Activated T-cell treated with anti-CD3 and anti-CD28 coated beads for 24 hours (primary cell): ENCODE data around the gene BTLA.
"Not testable (repeated sequence)": the region's sequence is repeated elsewhere in the genome, so short reads cannot be mapped to it uniquely, and the experiment has no call there.

Experiments
- DNase-seq: peaks from one replicate; pipeline ENCODE4 v3.0.0-alpha.2; 2020; ENCODE audit warnings: low read depth

BTLA gene

DNA sequence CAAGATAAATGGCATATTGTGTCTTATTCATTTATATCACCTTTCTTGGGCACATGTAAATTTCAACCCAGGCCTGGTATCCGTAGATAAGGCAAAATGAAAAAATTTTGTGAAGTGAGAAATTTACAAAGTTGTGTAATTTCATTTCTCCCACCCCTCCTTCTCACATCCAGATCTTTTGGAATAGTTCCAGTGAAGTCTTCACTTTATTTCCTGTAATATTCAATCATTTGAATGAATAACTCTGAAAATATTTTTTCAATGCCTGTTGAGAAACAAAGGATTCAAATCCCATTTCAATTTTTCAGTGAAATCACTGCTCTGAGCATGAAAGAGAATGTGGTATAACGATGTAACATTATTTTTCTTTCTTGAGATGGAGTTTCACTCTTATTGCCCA, 53.4 kb downstream of the BTLA start:
- no peak for DNase-seq

DNA sequence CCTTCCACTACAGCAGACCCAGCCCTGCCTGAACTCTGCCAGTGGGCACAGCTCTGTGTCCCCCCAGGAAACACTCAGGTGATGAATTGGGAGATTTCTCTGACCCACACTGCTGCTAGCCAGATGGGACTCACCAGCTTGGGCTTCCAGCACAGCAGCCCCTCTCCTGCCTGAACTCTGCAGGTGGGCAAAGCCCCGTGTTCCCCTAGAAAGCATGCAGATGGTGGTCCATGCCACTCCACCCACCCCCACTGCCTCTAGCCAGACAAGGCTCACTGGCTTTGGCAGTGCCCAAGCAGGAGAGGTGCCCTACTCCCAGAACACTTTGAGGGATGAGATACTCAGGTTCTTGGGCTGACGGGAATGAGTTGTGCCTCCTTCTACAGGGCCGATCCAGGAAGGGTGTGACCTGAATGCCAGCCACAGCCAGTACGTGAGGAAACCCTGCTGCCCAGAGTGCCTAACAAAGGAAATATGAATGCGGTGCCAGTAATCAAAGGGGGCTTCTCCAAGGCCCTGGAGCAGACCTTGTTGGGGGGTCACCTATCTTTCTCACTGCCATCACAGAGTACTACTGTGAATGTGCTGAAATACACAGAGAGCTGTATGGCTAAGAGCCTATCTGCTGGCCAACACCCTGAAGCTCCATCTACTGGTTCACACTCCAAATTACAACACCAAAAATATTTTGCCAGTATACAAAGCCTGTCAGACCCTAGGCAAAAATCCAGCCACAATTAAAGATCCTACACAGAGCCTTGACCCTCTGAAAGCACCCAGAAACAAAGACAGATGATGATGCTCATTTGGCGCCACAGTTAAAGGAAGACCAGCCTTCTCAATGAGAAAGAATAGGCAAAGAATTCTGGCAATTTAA, 61.9 kb downstream of the BTLA start:
- no peak for DNase-seq

GRCh38 chr3:112429960-112430359, 69.3 kb downstream of the BTLA start:
- DNase-seq = no peak

- DNase-seq = no peak
Measured at GRCh38 chr3:112427123-112427522, 72.1 kb downstream of the BTLA start.

DNA sequence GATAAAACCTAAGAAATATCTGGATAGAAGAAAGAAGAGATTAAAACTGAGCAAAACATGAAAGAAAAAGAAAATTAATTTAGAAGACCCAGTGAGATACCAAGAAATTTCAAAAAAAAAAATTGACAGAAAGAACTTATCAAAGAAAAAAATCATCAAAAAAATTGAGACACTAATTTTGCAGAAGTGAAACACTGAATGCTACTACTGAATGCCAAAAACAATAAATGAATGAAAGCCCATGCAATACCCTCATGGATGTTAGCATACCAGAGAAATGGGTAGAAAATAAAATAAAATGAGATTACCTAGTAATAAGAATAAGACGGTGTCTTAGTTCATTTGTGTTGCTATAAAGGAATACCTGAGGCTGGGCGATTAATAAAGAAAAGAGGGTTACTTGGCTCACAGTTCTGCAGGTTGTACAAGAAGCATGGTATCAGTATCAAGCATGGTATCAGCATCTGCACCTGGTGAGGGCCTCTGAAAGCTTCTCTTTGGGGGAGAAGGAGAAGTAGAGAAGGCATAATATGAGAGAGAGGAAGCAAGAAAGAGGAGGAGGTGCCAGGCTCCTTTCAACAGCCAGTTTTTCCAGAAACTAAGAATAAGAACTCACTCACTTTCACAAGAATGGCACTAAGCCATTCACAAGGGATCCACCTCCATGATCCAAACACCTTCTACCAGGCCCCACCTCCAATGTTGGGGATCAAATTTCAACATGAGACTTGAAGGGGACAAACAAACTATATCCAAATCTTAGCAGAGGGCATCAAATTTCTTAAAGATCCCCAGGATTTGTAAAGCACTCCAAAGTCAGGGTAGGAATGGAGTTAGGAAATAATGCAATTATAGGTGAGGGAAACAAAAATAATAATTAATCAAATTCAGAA, 73.2 kb downstream of the BTLA start:
- DNase-seq = no peak

GRCh38 chr3:112425382-112425781, 73.9 kb downstream of the BTLA start:
- DNase-seq = no peak

DNA sequence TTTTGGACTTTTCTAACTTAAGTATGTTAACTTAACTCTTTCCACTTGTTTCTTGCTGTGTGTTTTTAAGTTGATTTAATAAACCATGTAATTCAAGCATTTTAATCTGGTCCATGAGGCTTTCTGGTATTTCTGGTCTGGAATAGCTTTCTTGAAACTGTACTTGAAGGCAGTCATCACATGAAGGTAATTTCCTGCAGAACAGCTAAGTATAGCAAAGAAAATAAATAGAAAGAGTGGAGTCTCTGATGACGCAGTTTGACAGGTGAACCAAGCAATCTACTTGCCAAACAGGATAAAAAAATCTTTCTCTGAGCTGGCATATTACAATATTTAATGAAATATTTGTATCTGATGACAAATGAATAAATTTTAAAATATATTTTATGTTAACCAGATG, 74.9 kb downstream of the BTLA start:
- DNase-seq = no peak

GRCh38 chr3:112422921-112423320, 76.4 kb downstream of the BTLA start:
- DNase-seq = not testable (repeated sequence)

DNA sequence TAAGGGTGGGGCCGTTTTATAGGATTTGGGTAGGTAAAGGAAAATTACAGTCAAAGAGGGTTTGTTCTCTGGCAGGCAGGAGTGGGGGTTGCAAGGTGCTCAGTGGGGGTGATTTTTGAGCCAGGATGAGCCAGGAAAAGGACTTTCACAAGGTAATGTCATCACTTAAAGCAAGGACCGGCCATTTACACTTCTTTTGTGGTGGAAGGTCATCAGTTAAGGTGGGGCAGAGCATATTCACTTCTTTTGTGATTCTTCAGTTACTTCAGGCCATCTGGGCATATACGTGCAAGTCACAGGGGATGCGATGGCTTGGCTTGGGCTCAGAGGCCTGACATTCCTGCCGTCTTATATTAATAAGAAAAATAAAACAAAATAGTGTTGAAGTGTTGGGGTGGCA, 80.7 kb downstream of the BTLA start:
- DNase-seq = not testable (repeated sequence)

GRCh38 chr3:112417696-112418318, 81.5 kb downstream of the BTLA start:
- no peak for DNase-seq

DNA sequence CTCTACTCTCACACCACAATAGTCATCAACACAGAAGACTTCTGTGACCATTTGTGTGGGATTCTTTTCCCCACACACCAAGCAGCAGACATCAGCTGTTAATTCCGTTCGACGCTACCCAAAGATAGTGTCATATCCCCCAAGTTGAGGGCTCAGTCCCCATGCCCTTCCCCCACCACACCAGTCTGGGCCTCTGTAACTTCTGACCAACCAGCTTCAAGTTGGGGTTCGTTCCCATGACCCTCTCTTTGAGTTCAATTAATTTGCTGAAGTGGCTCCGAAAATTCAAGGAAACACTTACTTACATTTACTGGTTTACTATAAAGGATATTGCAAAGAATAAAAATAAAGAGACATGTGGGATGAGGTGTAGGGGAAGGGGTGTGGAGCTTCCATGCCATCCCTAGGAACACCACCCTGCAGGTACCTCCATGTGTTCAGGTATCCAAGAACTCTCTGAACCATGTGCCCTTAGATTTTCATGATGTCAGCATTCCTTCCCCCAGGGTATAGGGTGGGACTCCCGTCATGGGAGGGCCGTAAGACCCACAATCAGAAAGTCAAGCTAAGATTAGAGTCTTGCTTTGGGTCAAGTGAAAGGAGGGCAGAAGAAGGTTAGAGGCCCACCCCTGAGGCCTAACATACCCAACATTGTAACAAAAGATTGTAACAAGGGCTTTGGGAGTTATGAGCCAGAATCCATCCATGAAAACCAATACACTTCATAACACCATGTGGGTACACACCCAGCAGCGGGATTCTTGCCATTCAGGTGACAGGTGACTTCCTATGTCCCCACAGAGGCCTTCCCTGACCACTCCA, 82.7 kb downstream of the BTLA start:
- DNase-seq = no peak

DNA sequence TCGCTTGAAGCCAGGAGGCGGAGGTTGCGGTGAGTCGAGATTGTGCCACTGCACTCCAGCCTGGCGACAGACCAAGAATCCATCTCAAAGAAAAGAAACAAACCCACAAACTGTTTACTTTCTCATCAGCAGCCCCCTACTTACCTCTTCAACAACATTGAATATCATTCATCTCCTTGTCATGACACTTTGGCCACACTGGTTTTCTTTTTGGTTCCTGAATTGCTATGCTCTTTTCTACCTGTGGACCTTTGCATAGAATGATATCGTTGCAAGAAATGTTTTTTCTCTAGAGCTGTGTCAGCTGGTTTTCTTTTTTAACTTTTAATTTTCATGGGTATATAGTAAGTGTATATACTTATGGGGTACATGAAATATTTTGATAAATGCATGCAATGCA, 83.9 kb downstream of the BTLA start:
- no peak for DNase-seq
